GM21360 (cell line): ENCODE measurements around the gene AKT3.
"Not testable (repeated sequence)": the region's sequence is repeated elsewhere in the genome, so short reads cannot be mapped to it uniquely, and the experiment has no call there.

Source experiments
- ATAC-seq: cut with Tn5 transposase; IDR thresholded peaks from one replicate; pipeline ENCODE4 v1.9.1; 2021; ENCODE audit warnings: mild to moderate bottlenecking, moderate library complexity; ENCODE audit not compliant: unreplicated experiment

The AKT3 gene

GRCh38 chr1:243850202-243850451, at the start of gene AKT3:
AKT3 (minus strand) TSS chr1:243850243; CDS start chr1:243843170, 7,073 bp downstream.
- peak; percentile 63 for ATAC-seq

GRCh38 chr1:243898278-243898677, 48.2 kb upstream of the AKT3 start:
- no peak for ATAC-seq

- no peak for ATAC-seq
Observed at GRCh38 chr1:243896313-243896712, 46.3 kb upstream of the AKT3 start.

GRCh38 chr1:243892456-243892855, 42.4 kb upstream of the AKT3 start:
- ATAC-seq: no peak

- no peak for ATAC-seq
Observed at GRCh38 chr1:243890576-243890975, 40.5 kb upstream of the AKT3 start.

GRCh38 chr1:243885806-243886205, 35.8 kb upstream of the AKT3 start:
- ATAC-seq: no peak

- ATAC-seq: no peak
Observed at GRCh38 chr1:243884603-243885002, 34.6 kb upstream of the AKT3 start.

- no peak for ATAC-seq
Observed at GRCh38 chr1:243883551-243883950, 33.5 kb upstream of the AKT3 start.

- no peak for ATAC-seq
Observed at GRCh38 chr1:243882276-243882675, 32.2 kb upstream of the AKT3 start.

- not testable (repeated sequence) for ATAC-seq
Observed at GRCh38 chr1:243877058-243877457, 27.0 kb upstream of the AKT3 start.

- ATAC-seq: no peak
Observed at GRCh38 chr1:243855616-243856318, 5.7 kb upstream of the AKT3 start.

GRCh38 chr1:243851765-243852164, 1.7 kb upstream of the AKT3 start:
- no peak for ATAC-seq

GRCh38 chr1:243851257-243851756, 1.3 kb upstream of the AKT3 start:
- no peak for ATAC-seq

- ATAC-seq: peak; percentile 43
Observed at GRCh38 chr1:243850452-243851256, 611 bp upstream of the AKT3 start.

GRCh38 chr1:243849421-243850201, 432 bp downstream of the AKT3 start:
- peak; percentile 24 for ATAC-seq

GRCh38 chr1:243848858-243849420, 1.1 kb downstream of the AKT3 start:
- ATAC-seq: peak; percentile 20

- no peak for ATAC-seq
Observed at GRCh38 chr1:243848165-243848857, 1.7 kb downstream of the AKT3 start.

GRCh38 chr1:243846761-243847160, 3.3 kb downstream of the AKT3 start:
- ATAC-seq: no peak

- no peak for ATAC-seq
Observed at GRCh38 chr1:243845888-243846287, 4.2 kb downstream of the AKT3 start.

- ATAC-seq: no peak
Observed at GRCh38 chr1:243844186-243844585, 5.9 kb downstream of the AKT3 start.
